ENCODE results near the gene TOR1B.

TOR1B gene

DNA sequence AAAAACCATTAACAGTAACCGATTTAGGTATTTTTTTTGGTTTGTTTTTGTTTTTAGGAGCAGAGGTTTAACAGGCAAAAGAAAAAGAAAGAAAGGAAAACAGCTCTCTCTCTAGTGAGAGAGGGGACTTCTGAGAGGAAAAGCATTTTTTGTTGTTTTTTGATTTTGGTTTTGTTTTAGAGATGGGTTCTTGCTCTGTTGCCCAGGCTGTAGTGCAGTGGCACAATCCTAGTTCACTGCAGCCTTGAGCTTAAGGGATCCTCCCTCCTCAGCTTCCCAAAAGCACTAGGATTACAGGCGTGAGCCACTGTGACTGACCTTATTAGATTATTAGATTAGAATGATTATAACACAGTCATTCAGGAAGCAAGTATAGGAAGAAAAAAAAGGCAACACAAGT, 42.4 kb downstream of the TOR1B start:
- WGBS, 2 experiments (ENCODE audit: insufficient coverage in 2 of 2): 100% methylated on average over 1 of the region's 2 CpGs; no CpG with 5 or more reads in 1 of the 2 experiments

DNA sequence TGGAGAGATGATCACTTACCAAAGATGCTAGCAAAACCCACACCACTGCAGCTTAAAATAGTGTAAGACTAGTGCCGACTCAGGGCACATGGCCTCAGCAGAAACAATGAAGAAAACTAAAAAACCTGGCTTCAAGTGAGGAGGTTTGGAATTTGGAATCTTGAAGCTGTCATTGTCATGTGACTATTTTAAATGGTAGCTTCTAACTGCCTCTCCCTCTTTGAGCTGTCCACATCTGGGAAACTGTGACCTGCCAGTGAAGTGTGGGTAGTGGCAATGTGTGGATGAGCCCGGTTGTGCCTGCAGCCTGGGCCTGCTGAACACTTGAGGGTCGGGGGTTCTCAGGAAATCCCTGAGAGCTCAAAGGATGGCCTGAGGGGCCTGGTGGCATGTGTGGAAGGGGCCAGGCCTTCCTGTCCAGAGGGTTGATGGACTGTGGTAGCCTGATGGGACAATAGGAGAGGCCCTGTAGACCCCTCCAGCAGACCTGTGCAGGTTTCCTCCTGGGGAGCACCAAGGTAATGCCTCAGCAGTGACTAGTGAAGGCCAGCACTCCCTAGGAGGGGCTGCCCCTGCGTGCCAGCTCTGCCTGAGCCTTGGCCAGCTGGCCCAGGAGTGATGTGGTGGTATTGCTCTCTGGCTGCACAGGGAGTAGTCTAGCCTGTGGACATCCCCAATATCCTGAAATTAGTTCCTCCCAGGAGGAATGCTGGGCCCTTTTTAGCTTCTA, 45.9 kb downstream of the TOR1B start:
- Histone ChIP-seq H3K4me3 (ENCODE audit: extremely low read depth, insufficient read depth, low read length, poor library complexity, severe bottlenecking) (no peak overlapping the region), H3K36me3 (ENCODE audit: control insufficient read depth, insufficient read depth, low read length) (peaks cover 23% of the 10 kb centered on the region), H3K9me3 (ENCODE audit: control insufficient read depth, low read length) (no peaks in the 10 kb centered on the region), H3K27ac (ENCODE audit: low read depth, low read length, severe bottlenecking) (no peak overlapping the region), H3K4me1 (ENCODE audit: control insufficient read depth, insufficient read depth, low read length, poor library complexity, severe bottlenecking) (peaks cover 11% of the 10 kb centered on the region)
- WGBS, 2 experiments (ENCODE audit: insufficient coverage in 2 of 2): 68 to 94% methylated on average over 2 to 3 of the region's 4 CpGs

More for the DNA sequence above, 42.4 kb downstream of the TOR1B start:
- Histone ChIP-seq H3K36me3 (ENCODE audit: control insufficient read depth, insufficient read depth, low read length) (peaks cover 4% of the 10 kb centered on the region), H3K27ac (ENCODE audit: low read depth, low read length, severe bottlenecking) (no peak overlapping the region), H3K4me1 (ENCODE audit: control insufficient read depth, insufficient read depth, low read length, poor library complexity, severe bottlenecking) (peaks cover 11% of the 10 kb centered on the region), H3K4me3 (ENCODE audit: extremely low read depth, insufficient read depth, low read length, poor library complexity, severe bottlenecking) (no peak overlapping the region), H3K9me3 (ENCODE audit: control insufficient read depth, low read length) (no peaks in the 10 kb centered on the region)

GRCh38 chr9:129849901-129850300, 46.9 kb downstream of the TOR1B start:
- no peaks in the 10 kb centered on the region for H3K9me3 ChIP-seq (ENCODE audit: control insufficient read depth, low read length)
- 92 to 93% methylated on average over 4 of the region's 6 CpGs for WGBS, 2 experiments (ENCODE audit: insufficient coverage in 2 of 2)

GRCh38 chr9:129850821-129851550, 48.0 kb downstream of the TOR1B start:
- Histone ChIP-seq H3K9me3 (ENCODE audit: control insufficient read depth, low read length) (no peaks in the 10 kb centered on the region), H3K27ac (ENCODE audit: low read depth, low read length, severe bottlenecking) (no peak overlapping the region), H3K36me3 (ENCODE audit: control insufficient read depth, insufficient read depth, low read length) (peaks cover 34% of the 10 kb centered on the region), H3K4me3 (ENCODE audit: extremely low read depth, insufficient read depth, low read length, poor library complexity, severe bottlenecking) (no peak overlapping the region), H3K4me1 (ENCODE audit: control insufficient read depth, insufficient read depth, low read length, poor library complexity, severe bottlenecking) (peaks cover 11% of the 10 kb centered on the region)
- 95 to 98% methylated on average over 4 of the region's 6 CpGs for WGBS, 2 experiments (ENCODE audit: insufficient coverage in 2 of 2)

More at GRCh38 chr9:129849901-129850300, 46.9 kb downstream of the TOR1B start:
- no peak overlapping the region for H3K4me3 ChIP-seq (ENCODE audit: extremely low read depth, insufficient read depth, low read length, poor library complexity, severe bottlenecking)
- no peak overlapping the region for H3K27ac ChIP-seq (ENCODE audit: low read depth, low read length, severe bottlenecking)
- H3K4me1 ChIP-seq (ENCODE audit: control insufficient read depth, insufficient read depth, low read length, poor library complexity, severe bottlenecking): peaks cover 11% of the 10 kb centered on the region
- peaks cover 33% of the 10 kb centered on the region for H3K36me3 ChIP-seq (ENCODE audit: control insufficient read depth, insufficient read depth, low read length)

GRCh38 chr9:129851821-129852220, 48.8 kb downstream of the TOR1B start:
- Histone ChIP-seq H3K4me1 (ENCODE audit: control insufficient read depth, insufficient read depth, low read length, poor library complexity, severe bottlenecking) (peaks cover 11% of the 10 kb centered on the region), H3K4me3 (ENCODE audit: extremely low read depth, insufficient read depth, low read length, poor library complexity, severe bottlenecking) (no peak overlapping the region), H3K9me3 (ENCODE audit: control insufficient read depth, low read length) (no peaks in the 10 kb centered on the region), H3K27ac (ENCODE audit: low read depth, low read length, severe bottlenecking) (no peak overlapping the region), H3K36me3 (ENCODE audit: control insufficient read depth, insufficient read depth, low read length) (peaks cover 40% of the 10 kb centered on the region)
- 73 to 75% methylated on average over 3 to 4 of the region's 5 CpGs for WGBS, 2 experiments (ENCODE audit: insufficient coverage in 2 of 2)

GRCh38 chr9:129852579-129852978, 49.6 kb downstream of the TOR1B start:
- WGBS, 2 experiments (ENCODE audit: insufficient coverage in 2 of 2): 81 to 85% methylated on average over 5 of the region's 5 CpGs
- peaks cover 11% of the 10 kb centered on the region for H3K4me1 ChIP-seq (ENCODE audit: control insufficient read depth, insufficient read depth, low read length, poor library complexity, severe bottlenecking)
- H3K9me3 ChIP-seq (ENCODE audit: control insufficient read depth, low read length): no peaks in the 10 kb centered on the region
- peaks cover 48% of the 10 kb centered on the region for H3K36me3 ChIP-seq (ENCODE audit: control insufficient read depth, insufficient read depth, low read length)
- no peak overlapping the region for H3K4me3 ChIP-seq (ENCODE audit: extremely low read depth, insufficient read depth, low read length, poor library complexity, severe bottlenecking)
- no peak overlapping the region for H3K27ac ChIP-seq (ENCODE audit: low read depth, low read length, severe bottlenecking)

DNA sequence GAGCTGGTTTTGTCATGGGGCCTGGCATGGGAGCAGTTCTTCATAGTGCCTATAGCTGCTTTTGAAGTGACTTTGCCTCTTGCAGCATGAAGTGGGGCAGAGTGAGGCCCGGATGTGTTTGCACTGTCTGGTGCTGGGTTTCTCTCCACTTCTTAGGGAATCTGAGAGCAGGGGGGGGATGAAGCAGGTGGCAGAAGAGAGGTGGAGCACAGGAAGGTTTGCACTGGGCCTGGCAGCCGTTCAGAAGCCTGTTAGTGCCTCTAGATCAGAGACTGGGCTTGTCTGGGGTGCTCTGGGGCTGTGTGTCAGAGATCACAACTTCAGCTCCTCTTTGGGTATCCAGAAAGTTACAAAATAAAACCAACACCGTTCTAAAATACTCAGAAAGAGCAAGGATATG, 50.6 kb downstream of the TOR1B start:
- H3K27ac ChIP-seq (ENCODE audit: low read depth, low read length, severe bottlenecking): no peak overlapping the region
- H3K9me3 ChIP-seq (ENCODE audit: control insufficient read depth, low read length): no peaks in the 10 kb centered on the region
- H3K36me3 ChIP-seq (ENCODE audit: control insufficient read depth, insufficient read depth, low read length): peaks cover 56% of the 10 kb centered on the region
- H3K4me3 ChIP-seq (ENCODE audit: extremely low read depth, insufficient read depth, low read length, poor library complexity, severe bottlenecking): no peak overlapping the region
- 50 to 63% methylated on average over 1 to 2 of the region's 3 CpGs for WGBS, 2 experiments (ENCODE audit: insufficient coverage in 2 of 2)
- H3K4me1 ChIP-seq (ENCODE audit: control insufficient read depth, insufficient read depth, low read length, poor library complexity, severe bottlenecking): peaks cover 11% of the 10 kb centered on the region

GRCh38 chr9:129854588-129855110, 51.7 kb downstream of the TOR1B start:
- H3K36me3 ChIP-seq (ENCODE audit: control insufficient read depth, insufficient read depth, low read length): peaks cover 57% of the 10 kb centered on the region
- H3K4me3 ChIP-seq (ENCODE audit: extremely low read depth, insufficient read depth, low read length, poor library complexity, severe bottlenecking): no peak overlapping the region
- H3K9me3 ChIP-seq (ENCODE audit: control insufficient read depth, low read length): no peaks in the 10 kb centered on the region
- WGBS, 2 experiments (ENCODE audit: insufficient coverage in 2 of 2): 94 to 100% methylated on average over 1 to 3 of the region's 4 CpGs
- no peak overlapping the region for H3K27ac ChIP-seq (ENCODE audit: low read depth, low read length, severe bottlenecking)
- peaks cover 2% of the 10 kb centered on the region for H3K4me1 ChIP-seq (ENCODE audit: control insufficient read depth, insufficient read depth, low read length, poor library complexity, severe bottlenecking)

- Histone ChIP-seq H3K4me1 (ENCODE audit: control insufficient read depth, insufficient read depth, low read length, poor library complexity, severe bottlenecking) (no peaks in the 10 kb centered on the region), H3K9me3 (ENCODE audit: control insufficient read depth, low read length) (no peaks in the 10 kb centered on the region), H3K27ac (ENCODE audit: low read depth, low read length, severe bottlenecking) (no peak overlapping the region), H3K36me3 (ENCODE audit: control insufficient read depth, insufficient read depth, low read length) (peaks cover 58% of the 10 kb centered on the region), H3K4me3 (ENCODE audit: extremely low read depth, insufficient read depth, low read length, poor library complexity, severe bottlenecking) (no peak overlapping the region)
- 87 to 92% methylated on average over 4 to 5 of the region's 7 CpGs for WGBS, 2 experiments (ENCODE audit: insufficient coverage in 2 of 2)
Measured at GRCh38 chr9:129857207-129857606, 54.2 kb downstream of the TOR1B start.

DNA sequence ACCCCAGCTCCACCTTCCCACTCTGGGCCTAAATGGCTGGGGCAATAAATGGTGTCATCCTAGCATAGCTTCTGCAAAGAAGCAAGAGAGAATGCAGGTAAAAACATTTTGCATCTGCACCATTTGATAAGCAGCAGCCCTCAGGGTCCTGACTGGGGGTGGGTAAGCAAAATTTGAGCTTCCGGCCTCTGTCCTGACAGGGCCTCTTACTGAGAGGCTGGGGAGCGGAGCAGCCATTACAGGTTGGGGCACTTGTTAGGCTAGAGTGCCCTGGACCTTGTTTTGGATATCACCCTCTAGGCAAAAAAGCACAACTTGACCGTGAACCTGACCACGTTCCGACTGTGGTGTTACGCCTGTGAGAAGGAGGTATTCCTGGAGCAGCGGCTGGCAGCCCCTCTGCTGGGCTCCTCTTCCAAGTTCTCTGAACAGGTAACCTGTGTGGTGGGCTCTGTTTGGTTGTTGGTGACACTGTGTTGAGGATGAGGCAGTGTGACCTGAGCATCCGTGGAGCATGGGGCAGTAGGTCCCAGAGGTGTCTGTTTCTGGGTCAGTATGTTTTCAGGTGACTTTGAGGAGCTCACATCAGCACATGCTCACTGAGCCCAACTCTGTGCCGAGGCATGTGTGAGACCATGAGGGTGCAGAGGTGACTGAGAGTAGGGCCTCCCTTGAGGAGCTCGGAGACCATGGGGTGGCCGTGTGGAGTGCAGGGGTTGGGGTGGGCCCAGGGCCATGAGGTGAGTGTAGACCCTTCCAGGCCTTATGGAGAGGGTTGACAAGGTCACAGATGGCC, 55.4 kb downstream of the TOR1B start:
- H3K4me1 ChIP-seq (ENCODE audit: control insufficient read depth, insufficient read depth, low read length, poor library complexity, severe bottlenecking): peaks cover 8% of the 10 kb centered on the region
- no peaks in the 10 kb centered on the region for H3K9me3 ChIP-seq (ENCODE audit: control insufficient read depth, low read length)
- peaks cover 52% of the 10 kb centered on the region for H3K36me3 ChIP-seq (ENCODE audit: control insufficient read depth, insufficient read depth, low read length)
- H3K4me3 ChIP-seq (ENCODE audit: extremely low read depth, insufficient read depth, low read length, poor library complexity, severe bottlenecking): no peak overlapping the region
- H3K27ac ChIP-seq (ENCODE audit: low read depth, low read length, severe bottlenecking): no peak overlapping the region
- 84 to 86% methylated on average over 8 of the region's 11 CpGs for WGBS, 2 experiments (ENCODE audit: insufficient coverage in 2 of 2)
